ENCODE measurements around the gene ANAPC7.

Gene ANAPC7

GRCh38 chr12:110355073-110355472, 48.4 kb downstream of the ANAPC7 start:
- Histone ChIP-seq H3K27ac (ENCODE audit: low read length) (no peak overlapping the region), H3K4me1 (ENCODE audit: low read length) (no peaks in the 10 kb centered on the region), H3K9ac (ENCODE audit: low read length) (no peak overlapping the region), H3K27me3 (replicated peaks; ENCODE audit: insufficient read depth, low read length) (no peaks in the 10 kb centered on the region), H3K4me3 (ENCODE audit: low read length) (no peak overlapping the region), H3K9me3 (replicated peaks; ENCODE audit: insufficient read depth, low read length) (no peaks in the 10 kb centered on the region), H3K9me2 (replicated peaks; ENCODE audit: insufficient read depth, low read length) (no peaks in the 10 kb centered on the region), H3K79me2 (ENCODE audit: low read length) (no peaks in the 10 kb centered on the region), H3F3A (ENCODE audit: insufficient read depth, low read length) (no peaks in the 10 kb centered on the region), H3K4me2 (ENCODE audit: low read depth, low read length) (no peak overlapping the region), H2AFZ (ENCODE audit: low read length) (no peak overlapping the region), H3K36me3 (replicated peaks; ENCODE audit: insufficient read depth, low read length) (no peaks in the 10 kb centered on the region), H4K20me1 (ENCODE audit: insufficient read depth, low read length) (no peaks in the 10 kb centered on the region)
- TF ChIP-seq EZH2 (optimal IDR thresholded peaks at IDR 0.05; ENCODE audit: low read depth, low read length): no peak
- TF ChIP-seq EZH2phosphoT487 (IDR thresholded peaks at IDR 0.05; ENCODE audit: low read length): no peak
- TF ChIP-seq CTCF (IDR thresholded peaks at IDR 0.05; ENCODE audit: low read length): peak; percentile 38
- peak; percentile 7 for DNase-seq

GRCh38 chr12:110354172-110354780, 49.2 kb downstream of the ANAPC7 start:
- no peaks in the 10 kb centered on the region for H3K79me2 ChIP-seq (ENCODE audit: low read length)
- DNase-seq: no peak
- H3K27ac ChIP-seq (ENCODE audit: low read length): no peak overlapping the region
- no peak overlapping the region for H3K9ac ChIP-seq (ENCODE audit: low read length)
- H3K4me2 ChIP-seq (ENCODE audit: low read depth, low read length): no peak overlapping the region
- H4K20me1 ChIP-seq (ENCODE audit: insufficient read depth, low read length): no peaks in the 10 kb centered on the region
- H3K4me3 ChIP-seq (ENCODE audit: low read length): no peak overlapping the region
- H3K4me1 ChIP-seq (ENCODE audit: low read length): no peaks in the 10 kb centered on the region
- TF ChIP-seq EZH2phosphoT487 (IDR thresholded peaks at IDR 0.05; ENCODE audit: low read length): no peak
- TF ChIP-seq CTCF (IDR thresholded peaks at IDR 0.05; ENCODE audit: low read length): no peak
- no peak for TF ChIP-seq EZH2 (optimal IDR thresholded peaks at IDR 0.05; ENCODE audit: low read depth, low read length)
- no peaks in the 10 kb centered on the region for H3F3A ChIP-seq (ENCODE audit: insufficient read depth, low read length)
- no peaks in the 10 kb centered on the region for H3K27me3 ChIP-seq (replicated peaks; ENCODE audit: insufficient read depth, low read length)
- H3K36me3 ChIP-seq (replicated peaks; ENCODE audit: insufficient read depth, low read length): no peaks in the 10 kb centered on the region
- H3K9me3 ChIP-seq (replicated peaks; ENCODE audit: insufficient read depth, low read length): no peaks in the 10 kb centered on the region
- H3K9me2 ChIP-seq (replicated peaks; ENCODE audit: insufficient read depth, low read length): no peaks in the 10 kb centered on the region
- H2AFZ ChIP-seq (ENCODE audit: low read length): no peak overlapping the region

- Histone ChIP-seq H3K36me3 (replicated peaks; ENCODE audit: insufficient read depth, low read length) (no peaks in the 10 kb centered on the region), H3K4me3 (ENCODE audit: low read length) (no peak overlapping the region), H3K9me2 (replicated peaks; ENCODE audit: insufficient read depth, low read length) (no peaks in the 10 kb centered on the region), H3K4me2 (ENCODE audit: low read depth, low read length) (no peak overlapping the region), H3K27ac (ENCODE audit: low read length) (no peak overlapping the region), H4K20me1 (ENCODE audit: insufficient read depth, low read length) (no peaks in the 10 kb centered on the region), H3K4me1 (ENCODE audit: low read length) (no peaks in the 10 kb centered on the region), H3K27me3 (replicated peaks; ENCODE audit: insufficient read depth, low read length) (no peaks in the 10 kb centered on the region), H3K9me3 (replicated peaks; ENCODE audit: insufficient read depth, low read length) (no peaks in the 10 kb centered on the region), H3K9ac (ENCODE audit: low read length) (no peak overlapping the region), H3K79me2 (ENCODE audit: low read length) (no peaks in the 10 kb centered on the region), H2AFZ (ENCODE audit: low read length) (no peak overlapping the region), H3F3A (ENCODE audit: insufficient read depth, low read length) (no peaks in the 10 kb centered on the region)
- no peak for DNase-seq
- no peak for TF ChIP-seq CTCF (IDR thresholded peaks at IDR 0.05; ENCODE audit: low read length)
- TF ChIP-seq EZH2 (optimal IDR thresholded peaks at IDR 0.05; ENCODE audit: low read depth, low read length): no peak
- TF ChIP-seq EZH2phosphoT487 (IDR thresholded peaks at IDR 0.05; ENCODE audit: low read length): no peak
These were observed 50.1 kb downstream of the ANAPC7 start for GRCh38 chr12:110353211-110353965.
